ENCODE results near the gene MED27. TPM values are rescaled to one million over a fixed set of nuclear protein-coding genes. Genes with fewer than 3 reads are reported as not detected.

The MED27 gene
- total RNA-seq, 1 experiment from 2014 or later = 38.4 TPM

GRCh38 chr9:131837836-131838235 is 241.8 kb downstream of the MED27 start:
- Histone ChIP-seq H3K4me1 (ENCODE audit: insufficient read depth, low read length) (peaks cover 11% of the 10 kb centered on the region; the same call in 1 of the 2 replicates), H4K20me1 (ENCODE audit: low read length) (no peaks in the 10 kb centered on the region), H3F3A (ENCODE audit: low read length, unreplicated experiment) (no peaks in the 10 kb centered on the region), H3K4me2 (ENCODE audit: low read length) (no peak overlapping the region), H3K27me3 (ENCODE audit: low read length) (no peaks in the 10 kb centered on the region), H2AFZ (ENCODE audit: low read length) (no peak overlapping the region), H3K4me3 (ENCODE audit: low read length) (no peak overlapping the region), H3K9me3 (ENCODE audit: low read length) (no peaks in the 10 kb centered on the region), H3K9ac (ENCODE audit: low read length) (no peak overlapping the region), H3K79me2 (ENCODE audit: low read length) (no peaks in the 10 kb centered on the region), H3K9me2 (replicated peaks; ENCODE audit: low read length) (no peaks in the 10 kb centered on the region), H3K27ac (ENCODE audit: low read length) (no peak overlapping the region), H3K36me3 (ENCODE audit: low read depth, low read length) (no peaks in the 10 kb centered on the region)
- no TSS peak for BruUV-seq (replicated peaks)
- CTCF ChIA-PET = interaction anchor here (0.5 to 0.6 kb wide), 2 partner anchors 223 to 464 kb away, joined by 3 to 5 read pairs; no protein-coding TSS in a partner anchor
- no peak for TF ChIP-seq EZH2 (IDR thresholded peaks at IDR 0.05; ENCODE audit: low read length, unreplicated experiment)
- TF ChIP-seq EZH2phosphoT487 (IDR thresholded peaks at IDR 0.05; ENCODE audit: borderline replicate concordance, low read length) = no peak
- no peak for TF ChIP-seq CTCF (conservative IDR thresholded peaks at IDR 0.05; ENCODE audit: low read depth, low read length)
- no peak for ATAC-seq
- no peak for DNase-seq
- POLR2A ChIA-PET (ENCODE audit: unreplicated experiment) = interaction anchor here (0.5 kb wide), 1 partner anchor 763 kb away, joined by 5 read pairs; no protein-coding TSS in a partner anchor
- intact Hi-C loops (cut with micrococcal nuclease) = no loop called here

- no peak overlapping the region for H3K4me3 ChIP-seq (ENCODE audit: low read length)
- no peaks in the 10 kb centered on the region for H3K36me3 ChIP-seq (ENCODE audit: low read depth, low read length)
- H2AFZ ChIP-seq (ENCODE audit: low read length) = no peak overlapping the region
- no peaks in the 10 kb centered on the region for H3K79me2 ChIP-seq (ENCODE audit: low read length)
- peak; percentile 60 for ATAC-seq
- CTCF ChIA-PET = no interaction called here
- H4K20me1 ChIP-seq (ENCODE audit: low read length) = no peaks in the 10 kb centered on the region
- DNase-seq = peak; percentile 23
- TF ChIP-seq EZH2phosphoT487 (IDR thresholded peaks at IDR 0.05; ENCODE audit: borderline replicate concordance, low read length) = no peak
- TF ChIP-seq EZH2 (IDR thresholded peaks at IDR 0.05; ENCODE audit: low read length, unreplicated experiment) = no peak
- peak; percentile 41; the same call in 1 of the 2 replicates for TF ChIP-seq CTCF (conservative IDR thresholded peaks at IDR 0.05; ENCODE audit: low read depth, low read length)
- H3F3A ChIP-seq (ENCODE audit: low read length, unreplicated experiment) = no peaks in the 10 kb centered on the region
- POLR2A ChIA-PET (ENCODE audit: unreplicated experiment) = no interaction called here
- H3K9ac ChIP-seq (ENCODE audit: low read length) = no peak overlapping the region
- H3K9me2 ChIP-seq (replicated peaks; ENCODE audit: low read length) = no peaks in the 10 kb centered on the region
- H3K27ac ChIP-seq (ENCODE audit: low read length) = no peak overlapping the region
- no TSS peak for BruUV-seq (replicated peaks)
- peaks cover 11% of the 10 kb centered on the region; the same call in 1 of the 2 replicates for H3K4me1 ChIP-seq (ENCODE audit: insufficient read depth, low read length)
- no peaks in the 10 kb centered on the region for H3K9me3 ChIP-seq (ENCODE audit: low read length)
- intact Hi-C loops (cut with micrococcal nuclease) = no loop called here
- H3K4me2 ChIP-seq (ENCODE audit: low read length) = no peak overlapping the region
- H3K27me3 ChIP-seq (ENCODE audit: low read length) = no peaks in the 10 kb centered on the region
These were observed 242.4 kb downstream of the MED27 start for GRCh38 chr9:131837316-131837715.

GRCh38 chr9:131836607-131837315 is 242.9 kb downstream of the MED27 start:
- no peak overlapping the region for H3K27ac ChIP-seq (ENCODE audit: low read length)
- intact Hi-C loops (cut with micrococcal nuclease) = no loop called here
- H3K36me3 ChIP-seq (ENCODE audit: low read depth, low read length) = no peaks in the 10 kb centered on the region
- H3K9me3 ChIP-seq (ENCODE audit: low read length) = no peaks in the 10 kb centered on the region
- no peaks in the 10 kb centered on the region for H3K79me2 ChIP-seq (ENCODE audit: low read length)
- peaks cover 11% of the 10 kb centered on the region; the same call in 1 of the 2 replicates for H3K4me1 ChIP-seq (ENCODE audit: insufficient read depth, low read length)
- TF ChIP-seq EZH2 (IDR thresholded peaks at IDR 0.05; ENCODE audit: low read length, unreplicated experiment) = no peak
- H3F3A ChIP-seq (ENCODE audit: low read length, unreplicated experiment) = no peaks in the 10 kb centered on the region
- ATAC-seq = no peak
- no TSS peak for BruUV-seq (replicated peaks)
- H2AFZ ChIP-seq (ENCODE audit: low read length) = no peak overlapping the region
- no peak for DNase-seq
- no peaks in the 10 kb centered on the region for H4K20me1 ChIP-seq (ENCODE audit: low read length)
- no peak overlapping the region for H3K4me2 ChIP-seq (ENCODE audit: low read length)
- H3K4me3 ChIP-seq (ENCODE audit: low read length) = no peak overlapping the region
- CTCF ChIA-PET = no interaction called here
- no peaks in the 10 kb centered on the region for H3K27me3 ChIP-seq (ENCODE audit: low read length)
- H3K9ac ChIP-seq (ENCODE audit: low read length) = no peak overlapping the region
- POLR2A ChIA-PET (ENCODE audit: unreplicated experiment) = no interaction called here
- H3K9me2 ChIP-seq (replicated peaks; ENCODE audit: low read length) = no peaks in the 10 kb centered on the region
